SK-N-SH treated with all-trans-retinoic acid at 6 μM for 48 hours (cell line): ENCODE measurements around the gene DNASE1.

Experiments
- ATAC-seq: fragments of 200-7000 bp; cut with Tn5 transposase; 3 replicates; pipeline ENCODE4 v1.9.1; 2020; ENCODE audit warnings: mild to moderate bottlenecking, moderate library complexity
- ARNTL ChIP-seq: fragments of 450-650 bp; formaldehyde crosslinking; IDR thresholded peaks from 2 replicates; pipeline ENCODE4 v1.5.0; 2020; ENCODE audit warnings: low read depth, mild to moderate bottlenecking, moderate library complexity, borderline replicate concordance
- BACH2 ChIP-seq: fragments of 250-450 bp; sonication (Bioruptor Pico); IDR thresholded peaks from 2 replicates; pipeline ENCODE4 v1.9.0; 2021; ENCODE audit warnings: mild to moderate bottlenecking, borderline replicate concordance
- ESRRG ChIP-seq: fragments of 250-450 bp; sonication (Bioruptor Pico); IDR thresholded peaks from 2 replicates; pipeline ENCODE4 v1.6.1; 2021; ENCODE audit warnings: mild to moderate bottlenecking
- GLIS3 ChIP-seq: fragments of 250-450 bp; sonication (Bioruptor Pico); IDR thresholded peaks from 2 replicates; pipeline ENCODE4 v1.5.0; 2020; ENCODE audit warnings: mild to moderate bottlenecking, moderate library complexity
- ISL1 ChIP-seq: fragments of 250-450 bp; sonication (Bioruptor Pico); IDR thresholded peaks from 2 replicates; pipeline ENCODE4 v2.1.2; 2022; ENCODE audit warnings: mild to moderate bottlenecking, moderate library complexity
- PPARA ChIP-seq: fragments of 250-450 bp; sonication (Bioruptor Pico); IDR thresholded peaks from 2 replicates; pipeline ENCODE4 v1.5.0; 2020; ENCODE audit warnings: mild to moderate bottlenecking, borderline replicate concordance
- RARB ChIP-seq: fragments of 250-450 bp; sonication (Bioruptor Pico); IDR thresholded peaks from 2 replicates; pipeline ENCODE4 v1.8.0; 2021; ENCODE audit warnings: mild to moderate bottlenecking, moderate library complexity
- SNAI2 ChIP-seq: fragments of 250-450 bp; sonication (Bioruptor Pico); IDR thresholded peaks from 2 replicates; pipeline ENCODE4 v1.5.0; 2020; ENCODE audit warnings: mild to moderate bottlenecking, moderate library complexity
- TCF4 ChIP-seq: fragments of 250-450 bp; sonication (Bioruptor Pico); IDR thresholded peaks from 2 replicates; pipeline ENCODE4 v1.8.0; 2021; ENCODE audit warnings: mild to moderate bottlenecking, moderate library complexity, borderline replicate concordance
- TOX ChIP-seq: fragments of 250-450 bp; sonication (Bioruptor Pico); IDR thresholded peaks from 2 replicates; pipeline ENCODE4 v1.8.0; 2021; ENCODE audit warnings: mild to moderate bottlenecking, moderate library complexity, borderline replicate concordance
- ZFP3 ChIP-seq: fragments of 250-450 bp; sonication (Bioruptor Pico); IDR thresholded peaks from 2 replicates; pipeline ENCODE4 v1.5.0; 2020; ENCODE audit warnings: mild to moderate bottlenecking, moderate library complexity
- ZNF565 ChIP-seq: fragments of 450-650 bp; formaldehyde crosslinking; conservative IDR thresholded peaks from 2 replicates; pipeline ENCODE4 v1.5.0; 2020; ENCODE audit warnings: low read depth, mild to moderate bottlenecking, moderate library complexity
- ZNF70 ChIP-seq: fragments of 450-650 bp; formaldehyde crosslinking; IDR thresholded peaks from 2 replicates; pipeline ENCODE4 v1.5.0; 2020; ENCODE audit warnings: mild to moderate bottlenecking, moderate library complexity
- ZNF8 ChIP-seq: fragments of 450-650 bp; formaldehyde crosslinking; IDR thresholded peaks from 2 replicates; pipeline ENCODE4 v1.5.0; 2020; ENCODE audit warnings: mild to moderate bottlenecking, moderate library complexity
- TF ChIP-seq, protein P1 (sequence below): fragments of 250-450 bp; sonication (Bioruptor Pico); IDR thresholded peaks from 2 replicates; pipeline ENCODE4 v1.5.1; 2021; ENCODE audit warnings: mild to moderate bottlenecking, moderate library complexity
- TF ChIP-seq, protein P2 (sequence below): fragments of 250-450 bp; sonication (Bioruptor Pico); IDR thresholded peaks from 2 replicates; pipeline ENCODE4 v1.8.0; 2020; ENCODE audit warnings: mild to moderate bottlenecking, moderate library complexity, borderline replicate concordance
- TF ChIP-seq, protein P3 (sequence below): fragments of 250-450 bp; sonication (Bioruptor Pico); IDR thresholded peaks from 2 replicates; pipeline ENCODE4 v1.5.0; 2020; ENCODE audit warnings: mild to moderate bottlenecking, moderate library complexity
- TF ChIP-seq, protein P4 (sequence below): fragments of 250-450 bp; sonication (Bioruptor Pico); IDR thresholded peaks from 2 replicates; pipeline ENCODE4 v1.8.0; 2021; ENCODE audit warnings: low read depth, mild to moderate bottlenecking, moderate library complexity, borderline replicate concordance
- TF ChIP-seq, protein P5 (sequence below): fragments of 250-450 bp; sonication (Bioruptor Pico); IDR thresholded peaks from 2 replicates; pipeline ENCODE4 v1.5.1; 2020; ENCODE audit warnings: low read depth, mild to moderate bottlenecking, moderate library complexity

Gene DNASE1

DNA sequence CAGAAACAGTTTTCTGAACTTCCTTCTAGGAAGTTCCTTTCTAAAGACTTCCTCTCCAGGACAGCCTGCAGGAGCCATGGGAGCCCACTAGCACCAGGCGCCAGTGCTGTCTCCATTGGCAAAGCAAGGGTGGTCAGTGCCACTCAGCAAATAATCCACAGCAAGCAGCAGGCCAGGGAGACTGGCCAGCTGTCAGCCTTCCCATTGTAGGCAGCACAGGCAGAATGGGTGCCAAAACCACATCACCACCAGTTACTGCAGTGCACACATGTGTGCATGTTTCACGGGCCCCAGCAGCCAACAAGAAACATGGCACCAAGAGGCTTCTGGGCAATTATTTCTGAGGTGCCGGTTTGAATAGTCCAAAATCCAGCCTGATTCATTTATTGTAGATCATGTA, 26.7 kb downstream of the DNASE1 start:
- ATAC-seq, result no peak
- TF ChIP-seq ARNTL (CRISPR knock-in tag) (no peak), BACH2 (CRISPR knock-in tag) (no peak), ZNF70 (CRISPR knock-in tag) (no peak)
- TF ChIP-seq, protein P1, sequence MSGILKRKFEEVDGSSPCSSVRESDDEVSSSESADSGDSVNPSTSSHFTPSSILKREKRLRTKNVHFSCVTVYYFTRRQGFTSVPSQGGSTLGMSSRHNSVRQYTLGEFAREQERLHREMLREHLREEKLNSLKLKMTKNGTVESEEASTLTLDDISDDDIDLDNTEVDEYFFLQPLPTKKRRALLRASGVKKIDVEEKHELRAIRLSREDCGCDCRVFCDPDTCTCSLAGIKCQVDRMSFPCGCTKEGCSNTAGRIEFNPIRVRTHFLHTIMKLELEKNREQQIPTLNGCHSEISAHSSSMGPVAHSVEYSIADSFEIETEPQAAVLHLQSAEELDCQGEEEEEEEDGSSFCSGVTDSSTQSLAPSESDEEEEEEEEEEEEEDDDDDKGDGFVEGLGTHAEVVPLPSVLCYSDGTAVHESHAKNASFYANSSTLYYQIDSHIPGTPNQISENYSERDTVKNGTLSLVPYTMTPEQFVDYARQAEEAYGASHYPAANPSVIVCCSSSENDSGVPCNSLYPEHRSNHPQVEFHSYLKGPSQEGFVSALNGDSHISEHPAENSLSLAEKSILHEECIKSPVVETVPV, result no peak
- TF ChIP-seq, protein P2, sequence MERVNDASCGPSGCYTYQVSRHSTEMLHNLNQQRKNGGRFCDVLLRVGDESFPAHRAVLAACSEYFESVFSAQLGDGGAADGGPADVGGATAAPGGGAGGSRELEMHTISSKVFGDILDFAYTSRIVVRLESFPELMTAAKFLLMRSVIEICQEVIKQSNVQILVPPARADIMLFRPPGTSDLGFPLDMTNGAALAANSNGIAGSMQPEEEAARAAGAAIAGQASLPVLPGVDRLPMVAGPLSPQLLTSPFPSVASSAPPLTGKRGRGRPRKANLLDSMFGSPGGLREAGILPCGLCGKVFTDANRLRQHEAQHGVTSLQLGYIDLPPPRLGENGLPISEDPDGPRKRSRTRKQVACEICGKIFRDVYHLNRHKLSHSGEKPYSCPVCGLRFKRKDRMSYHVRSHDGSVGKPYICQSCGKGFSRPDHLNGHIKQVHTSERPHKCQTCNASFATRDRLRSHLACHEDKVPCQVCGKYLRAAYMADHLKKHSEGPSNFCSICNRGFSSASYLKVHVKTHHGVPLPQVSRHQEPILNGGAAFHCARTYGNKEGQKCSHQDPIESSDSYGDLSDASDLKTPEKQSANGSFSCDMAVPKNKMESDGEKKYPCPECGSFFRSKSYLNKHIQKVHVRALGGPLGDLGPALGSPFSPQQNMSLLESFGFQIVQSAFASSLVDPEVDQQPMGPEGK (CRISPR knock-in tag), result no peak

DNA sequence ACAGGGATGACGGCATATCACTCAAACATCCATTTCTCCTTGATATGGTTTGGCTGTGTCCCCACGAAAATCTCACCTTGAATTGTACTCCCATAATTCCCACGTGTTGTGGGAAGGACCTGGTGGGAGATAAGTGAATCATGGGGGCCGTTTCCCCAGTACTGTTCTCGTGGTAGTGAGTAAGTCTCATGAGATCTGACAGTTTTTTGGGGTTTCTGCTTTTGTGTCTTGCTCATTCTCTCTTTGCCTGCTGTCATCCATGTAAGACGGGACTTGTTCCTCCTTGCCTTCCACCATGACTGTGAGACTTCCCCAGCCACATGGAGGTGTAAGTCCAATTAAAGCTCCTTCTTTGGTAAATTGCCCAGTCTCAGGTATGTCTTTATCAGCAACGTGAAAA, 32.5 kb downstream of the DNASE1 start:
- ATAC-seq, result no peak
- TF ChIP-seq RARB (CRISPR knock-in tag) (no peak), ISL1 (CRISPR knock-in tag) (no peak), ZNF8 (CRISPR knock-in tag) (no peak), ZNF565 (CRISPR knock-in tag) (no peak), BACH2 (CRISPR knock-in tag) (no peak), TOX (CRISPR knock-in tag) (no peak), ZFP3 (CRISPR knock-in tag) (no peak)
- TF ChIP-seq, protein P2 (CRISPR knock-in tag), result no peak
- TF ChIP-seq, protein P3, sequence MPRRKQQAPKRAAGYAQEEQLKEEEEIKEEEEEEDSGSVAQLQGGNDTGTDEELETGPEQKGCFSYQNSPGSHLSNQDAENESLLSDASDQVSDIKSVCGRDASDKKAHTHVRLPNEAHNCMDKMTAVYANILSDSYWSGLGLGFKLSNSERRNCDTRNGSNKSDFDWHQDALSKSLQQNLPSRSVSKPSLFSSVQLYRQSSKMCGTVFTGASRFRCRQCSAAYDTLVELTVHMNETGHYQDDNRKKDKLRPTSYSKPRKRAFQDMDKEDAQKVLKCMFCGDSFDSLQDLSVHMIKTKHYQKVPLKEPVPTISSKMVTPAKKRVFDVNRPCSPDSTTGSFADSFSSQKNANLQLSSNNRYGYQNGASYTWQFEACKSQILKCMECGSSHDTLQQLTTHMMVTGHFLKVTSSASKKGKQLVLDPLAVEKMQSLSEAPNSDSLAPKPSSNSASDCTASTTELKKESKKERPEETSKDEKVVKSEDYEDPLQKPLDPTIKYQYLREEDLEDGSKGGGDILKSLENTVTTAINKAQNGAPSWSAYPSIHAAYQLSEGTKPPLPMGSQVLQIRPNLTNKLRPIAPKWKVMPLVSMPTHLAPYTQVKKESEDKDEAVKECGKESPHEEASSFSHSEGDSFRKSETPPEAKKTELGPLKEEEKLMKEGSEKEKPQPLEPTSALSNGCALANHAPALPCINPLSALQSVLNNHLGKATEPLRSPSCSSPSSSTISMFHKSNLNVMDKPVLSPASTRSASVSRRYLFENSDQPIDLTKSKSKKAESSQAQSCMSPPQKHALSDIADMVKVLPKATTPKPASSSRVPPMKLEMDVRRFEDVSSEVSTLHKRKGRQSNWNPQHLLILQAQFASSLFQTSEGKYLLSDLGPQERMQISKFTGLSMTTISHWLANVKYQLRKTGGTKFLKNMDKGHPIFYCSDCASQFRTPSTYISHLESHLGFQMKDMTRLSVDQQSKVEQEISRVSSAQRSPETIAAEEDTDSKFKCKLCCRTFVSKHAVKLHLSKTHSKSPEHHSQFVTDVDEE (CRISPR knock-in tag), result no peak
- TF ChIP-seq, protein P4, sequence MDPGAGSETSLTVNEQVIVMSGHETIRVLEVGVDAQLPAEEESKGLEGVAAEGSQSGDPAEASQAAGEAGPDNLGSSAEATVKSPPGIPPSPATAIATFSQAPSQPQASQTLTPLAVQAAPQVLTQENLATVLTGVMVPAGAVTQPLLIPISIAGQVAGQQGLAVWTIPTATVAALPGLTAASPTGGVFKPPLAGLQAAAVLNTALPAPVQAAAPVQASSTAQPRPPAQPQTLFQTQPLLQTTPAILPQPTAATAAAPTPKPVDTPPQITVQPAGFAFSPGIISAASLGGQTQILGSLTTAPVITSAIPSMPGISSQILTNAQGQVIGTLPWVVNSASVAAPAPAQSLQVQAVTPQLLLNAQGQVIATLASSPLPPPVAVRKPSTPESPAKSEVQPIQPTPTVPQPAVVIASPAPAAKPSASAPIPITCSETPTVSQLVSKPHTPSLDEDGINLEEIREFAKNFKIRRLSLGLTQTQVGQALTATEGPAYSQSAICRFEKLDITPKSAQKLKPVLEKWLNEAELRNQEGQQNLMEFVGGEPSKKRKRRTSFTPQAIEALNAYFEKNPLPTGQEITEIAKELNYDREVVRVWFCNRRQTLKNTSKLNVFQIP, result no peak
- TF ChIP-seq, protein P5, sequence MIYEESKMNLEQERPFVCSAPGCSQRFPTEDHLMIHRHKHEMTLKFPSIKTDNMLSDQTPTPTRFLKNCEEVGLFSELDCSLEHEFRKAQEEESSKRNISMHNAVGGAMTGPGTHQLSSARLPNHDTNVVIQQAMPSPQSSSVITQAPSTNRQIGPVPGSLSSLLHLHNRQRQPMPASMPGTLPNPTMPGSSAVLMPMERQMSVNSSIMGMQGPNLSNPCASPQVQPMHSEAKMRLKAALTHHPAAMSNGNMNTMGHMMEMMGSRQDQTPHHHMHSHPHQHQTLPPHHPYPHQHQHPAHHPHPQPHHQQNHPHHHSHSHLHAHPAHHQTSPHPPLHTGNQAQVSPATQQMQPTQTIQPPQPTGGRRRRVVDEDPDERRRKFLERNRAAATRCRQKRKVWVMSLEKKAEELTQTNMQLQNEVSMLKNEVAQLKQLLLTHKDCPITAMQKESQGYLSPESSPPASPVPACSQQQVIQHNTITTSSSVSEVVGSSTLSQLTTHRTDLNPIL (CRISPR knock-in tag), result no peak

DNA sequence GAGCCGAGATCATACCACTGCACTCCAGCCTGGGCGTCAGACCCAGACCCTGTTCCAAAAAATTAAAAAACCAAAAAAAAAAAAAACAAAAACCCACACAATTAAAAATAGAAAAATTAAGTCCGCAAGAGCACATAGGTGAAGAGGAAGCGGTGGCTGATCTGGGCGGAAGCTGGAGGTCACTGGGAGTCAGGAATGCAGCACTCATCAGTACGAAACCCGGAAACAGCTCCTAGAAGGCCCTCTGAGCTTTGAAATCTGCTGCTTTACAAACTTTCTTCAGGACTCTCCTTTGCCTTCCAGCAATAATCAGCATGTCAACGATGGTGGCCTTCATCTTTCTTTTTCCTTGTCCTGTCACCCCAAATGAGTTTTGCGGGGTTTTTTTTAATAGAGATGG, 33.3 kb downstream of the DNASE1 start:
- ATAC-seq, result no peak
- no peak for TF ChIP-seq SNAI2
- TF ChIP-seq, protein P5 (CRISPR knock-in tag), result no peak
- TF ChIP-seq ZNF70 (CRISPR knock-in tag), result no peak
- TF ChIP-seq ISL1 (CRISPR knock-in tag), result no peak
- TF ChIP-seq PPARA, result no peak
- no peak for TF ChIP-seq TCF4 (CRISPR knock-in tag)
- TF ChIP-seq ZNF8 (CRISPR knock-in tag), result no peak
- TF ChIP-seq, protein P1, result no peak
- no peak for TF ChIP-seq ESRRG
- no peak for TF ChIP-seq GLIS3 (CRISPR knock-in tag)
- TF ChIP-seq, protein P4, result no peak
- TF ChIP-seq, protein P2 (CRISPR knock-in tag), result no peak
